Measurements from ENCODE around the gene SH3BGRL.

SH3BGRL gene

GRCh38 chrX:81231476-81231875, 29.6 kb downstream of the SH3BGRL start:
- TF ChIP-seq CTCF (IDR thresholded peaks at IDR 0.05): no peak
- DNase-seq (ENCODE audit: low spot score): no peak
- no peak overlapping the region for H3K4me3 ChIP-seq
- no peak overlapping the region for H3K27ac ChIP-seq

- no peak for TF ChIP-seq CTCF (IDR thresholded peaks at IDR 0.05)
- H3K27ac ChIP-seq: no peak overlapping the region
- no peak overlapping the region for H3K4me3 ChIP-seq
- no peak for DNase-seq (ENCODE audit: low spot score)
Measured at GRCh38 chrX:81232218-81232617, 30.3 kb downstream of the SH3BGRL start.

- no peak for TF ChIP-seq CTCF (IDR thresholded peaks at IDR 0.05)
- no peak overlapping the region for H3K4me3 ChIP-seq
- H3K27ac ChIP-seq: no peak overlapping the region
- DNase-seq (ENCODE audit: low spot score): no peak
Measured at GRCh38 chrX:81237516-81237915, 35.6 kb downstream of the SH3BGRL start.

GRCh38 chrX:81238166-81238565, 36.3 kb downstream of the SH3BGRL start:
- H3K4me3 ChIP-seq: no peak overlapping the region
- TF ChIP-seq CTCF (IDR thresholded peaks at IDR 0.05): no peak
- no peak for DNase-seq (ENCODE audit: low spot score)
- H3K27ac ChIP-seq: no peak overlapping the region

- H3K27ac ChIP-seq: no peak overlapping the region
- DNase-seq (ENCODE audit: low spot score): no peak
- no peak for TF ChIP-seq CTCF (IDR thresholded peaks at IDR 0.05)
- no peak overlapping the region for H3K4me3 ChIP-seq
Measured at GRCh38 chrX:81240701-81241331, 38.9 kb downstream of the SH3BGRL start.

GRCh38 chrX:81241753-81242152, 39.9 kb downstream of the SH3BGRL start:
- H3K4me3 ChIP-seq: no peak overlapping the region
- no peak for TF ChIP-seq CTCF (IDR thresholded peaks at IDR 0.05)
- no peak overlapping the region for H3K27ac ChIP-seq
- no peak for DNase-seq (ENCODE audit: low spot score)

GRCh38 chrX:81255876-81256275, 54.0 kb downstream of the SH3BGRL start:
- TF ChIP-seq CTCF (IDR thresholded peaks at IDR 0.05): no peak
- H3K4me3 ChIP-seq: no peak overlapping the region
- no peak overlapping the region for H3K27ac ChIP-seq
- no peak for DNase-seq (ENCODE audit: low spot score)

Measured in coronary artery (tissue), 2 donors.